Pulmonary artery endothelial cell (primary cell): Measurements from ENCODE around the gene PLEKHG7. TPM values are rescaled to one million over a fixed set of nuclear protein-coding genes. Genes with fewer than 3 reads are reported as not detected.
"Not testable (repeated sequence)": the region's sequence is repeated elsewhere in the genome, so short reads cannot be mapped to it uniquely, and the experiment has no call there.

ENCODE experiments used
- DNase-seq: peaks from one replicate; pipeline ENCODE4 v3.0.0-alpha.2; 2011; ENCODE audit warnings: low read depth, low spot score
- total RNA-seq: library from RNA; depleted of rRNA; stranded (reverse); fragments of >200 nt; gene quantifications from 2 replicates; pipeline ENCODE4 v1.2.3, GENCODE V29; 2014

PLEKHG7 gene, protein sequence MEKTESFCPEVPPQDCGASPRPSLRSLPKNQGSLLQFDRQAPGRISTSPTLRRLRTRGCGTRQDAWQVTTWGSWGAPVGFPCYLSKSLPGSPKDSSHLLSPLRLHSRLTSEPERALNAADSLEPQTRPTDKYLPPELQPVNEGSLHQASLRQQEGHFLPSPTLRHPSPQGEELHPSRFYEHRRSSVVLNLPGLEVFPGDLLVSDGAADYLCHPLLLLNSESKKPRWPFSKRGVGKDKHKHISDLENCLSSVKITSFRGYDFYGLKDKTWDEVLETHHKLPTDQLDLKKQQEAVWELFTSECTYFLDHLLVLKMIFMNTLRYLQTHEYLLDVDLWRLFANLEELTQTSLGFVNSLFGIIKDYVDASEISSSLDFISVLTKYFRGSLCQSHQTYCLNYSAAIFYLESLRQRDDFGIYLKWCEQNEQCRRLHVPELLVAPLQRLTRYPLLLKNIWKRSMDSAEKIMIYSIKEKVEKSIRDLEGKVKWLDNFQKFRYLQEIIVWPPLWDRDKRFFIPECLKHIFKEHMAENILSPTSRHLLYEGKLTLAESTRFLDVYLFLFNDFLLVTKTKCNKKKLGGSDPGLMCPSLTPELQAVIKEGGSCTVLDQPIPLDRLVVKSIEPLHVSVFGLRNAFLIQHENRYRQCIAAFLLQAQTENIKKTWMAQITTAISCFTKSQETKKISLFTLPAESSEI
- total RNA-seq, result 0.07 TPM in 1 of 2 replicates, not detected in the other

GRCh38 chr12:92702754-92703679, at the start of gene PLEKHG7:
Gene PLEKHG7 (plus strand): TSS chr12:92702989. CDS start chr12:92706632, 3,643 bp downstream.
- DNase-seq, result no peak

- not testable (repeated sequence) for DNase-seq
Observed at GRCh38 chr12:92654256-92654655, 48.5 kb upstream of the PLEKHG7 start.

DNA sequence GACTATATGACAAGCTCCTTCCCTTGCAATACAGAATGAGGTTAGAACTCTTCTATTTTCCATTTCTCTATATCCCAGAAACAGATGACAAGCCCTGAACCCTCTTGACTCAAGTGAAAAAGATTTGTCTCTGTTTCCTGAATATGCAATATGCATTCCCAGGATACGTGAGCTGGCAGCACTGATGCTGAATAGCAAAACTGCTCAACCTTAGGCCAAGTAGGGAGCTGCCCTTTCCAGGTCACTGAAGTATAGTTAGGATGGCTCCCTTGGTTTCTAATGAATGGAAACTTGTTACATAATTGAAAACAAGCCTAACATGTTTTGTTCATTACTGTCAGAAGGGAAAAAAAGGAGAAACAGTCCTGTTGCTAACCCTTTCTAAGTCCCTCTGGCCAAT, 47.9 kb upstream of the PLEKHG7 start:
- DNase-seq, result no peak

GRCh38 chr12:92656911-92657310, 45.9 kb upstream of the PLEKHG7 start:
- DNase-seq, result no peak

DNA sequence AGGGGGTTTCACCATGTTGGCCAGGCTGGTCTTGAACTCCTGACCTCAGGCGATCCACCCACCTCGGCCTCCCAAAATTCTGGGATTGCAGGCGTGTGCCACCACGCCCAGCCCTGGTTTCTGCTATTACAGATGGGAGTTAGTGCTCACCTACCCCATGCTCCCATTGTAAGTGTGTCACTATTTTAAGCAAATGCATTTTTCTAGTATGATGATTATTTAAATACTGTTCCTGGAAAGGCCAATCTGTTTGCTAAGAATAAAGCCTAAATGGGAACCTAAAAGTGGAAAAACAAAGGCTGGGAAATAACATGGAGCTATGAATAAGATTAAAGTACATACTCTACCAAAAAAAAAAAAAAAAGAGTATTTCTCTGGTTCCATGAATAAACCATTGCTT, 45.0 kb upstream of the PLEKHG7 start:
- no peak for DNase-seq

DNA sequence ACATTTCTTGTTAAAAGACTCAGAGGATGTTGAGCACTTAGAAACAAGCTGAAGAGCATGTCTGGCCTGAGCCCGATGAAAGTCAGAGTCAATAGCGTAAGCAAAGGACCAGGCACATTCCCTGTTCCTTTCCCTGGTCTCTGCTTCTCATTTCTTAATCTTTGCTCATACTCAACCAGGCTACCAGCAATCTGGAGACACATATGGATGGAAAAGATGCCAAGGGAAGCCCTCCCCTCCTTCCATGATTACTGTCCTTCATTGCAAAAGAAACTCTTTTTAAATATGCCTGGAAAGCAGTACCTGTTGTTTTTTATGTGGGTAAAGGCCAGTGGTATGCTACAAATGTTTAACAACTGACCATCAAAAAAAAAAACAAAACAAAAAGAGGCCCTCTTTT, 44.2 kb upstream of the PLEKHG7 start:
- no peak for DNase-seq

DNA sequence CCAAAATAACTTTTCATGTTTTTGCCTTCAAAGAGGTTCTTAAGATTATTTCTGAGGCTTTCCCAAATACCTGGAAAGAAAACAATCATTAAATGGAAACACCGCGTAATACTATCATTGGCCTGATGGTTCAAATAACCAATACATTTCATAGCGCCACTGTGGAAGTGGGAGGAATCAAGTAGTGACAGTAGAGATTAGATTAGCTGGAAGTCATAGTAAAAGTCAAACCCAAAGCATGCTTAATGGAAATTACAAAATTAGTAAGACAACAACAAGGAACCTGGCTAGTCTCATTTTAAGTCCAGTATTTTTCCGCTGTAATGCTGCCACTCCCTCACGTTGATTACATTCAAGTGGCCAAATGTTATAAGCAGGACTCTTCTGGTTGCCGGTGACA, 41.5 kb upstream of the PLEKHG7 start:
- DNase-seq, result no peak

- no peak for DNase-seq
Observed at GRCh38 chr12:92665496-92665895, 37.3 kb upstream of the PLEKHG7 start.

DNA sequence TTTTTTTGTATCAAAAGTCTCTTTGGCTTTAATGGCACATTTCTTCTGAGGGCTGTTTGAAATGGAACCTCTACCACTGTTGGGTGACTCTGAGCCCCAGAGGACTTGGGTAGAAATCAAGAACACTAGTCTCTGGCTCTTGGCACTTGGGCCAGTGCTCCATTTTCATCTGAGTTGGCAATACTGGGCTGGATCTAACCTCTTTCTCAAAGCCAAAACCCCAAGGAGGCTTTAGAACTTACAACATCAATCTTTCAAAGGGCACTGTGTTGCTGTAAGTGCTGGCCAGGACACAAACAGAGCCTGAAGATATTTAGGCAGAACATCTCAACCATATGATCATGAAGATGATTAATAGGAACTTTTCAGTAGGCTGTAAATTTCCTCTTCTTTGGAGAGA, 34.0 kb upstream of the PLEKHG7 start:
- DNase-seq, result no peak

DNA sequence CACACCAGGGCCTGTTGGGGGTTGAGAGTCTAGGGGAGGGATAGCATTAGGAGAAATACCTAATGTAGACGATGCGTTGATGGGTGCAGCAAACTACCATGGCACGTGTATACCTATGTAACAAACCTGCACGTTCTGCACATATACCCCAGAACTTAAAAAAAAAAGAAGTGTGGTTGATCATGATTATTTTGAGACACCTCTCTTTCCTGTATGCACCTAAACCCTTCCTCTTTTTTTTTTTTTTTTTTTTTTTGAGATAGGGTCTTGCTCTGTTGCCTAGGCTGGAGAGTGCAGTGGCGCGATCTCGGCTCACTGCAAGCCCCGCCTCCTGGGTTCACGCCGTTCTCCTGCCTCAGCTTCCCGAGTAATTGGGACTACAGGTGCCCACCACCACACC, 31.3 kb upstream of the PLEKHG7 start:
- DNase-seq, result not testable (repeated sequence)

- DNase-seq, result no peak
Observed at GRCh38 chr12:92673756-92674155, 29.0 kb upstream of the PLEKHG7 start.

- DNase-seq, result no peak
Observed at GRCh38 chr12:92674500-92674899, 28.3 kb upstream of the PLEKHG7 start.

DNA sequence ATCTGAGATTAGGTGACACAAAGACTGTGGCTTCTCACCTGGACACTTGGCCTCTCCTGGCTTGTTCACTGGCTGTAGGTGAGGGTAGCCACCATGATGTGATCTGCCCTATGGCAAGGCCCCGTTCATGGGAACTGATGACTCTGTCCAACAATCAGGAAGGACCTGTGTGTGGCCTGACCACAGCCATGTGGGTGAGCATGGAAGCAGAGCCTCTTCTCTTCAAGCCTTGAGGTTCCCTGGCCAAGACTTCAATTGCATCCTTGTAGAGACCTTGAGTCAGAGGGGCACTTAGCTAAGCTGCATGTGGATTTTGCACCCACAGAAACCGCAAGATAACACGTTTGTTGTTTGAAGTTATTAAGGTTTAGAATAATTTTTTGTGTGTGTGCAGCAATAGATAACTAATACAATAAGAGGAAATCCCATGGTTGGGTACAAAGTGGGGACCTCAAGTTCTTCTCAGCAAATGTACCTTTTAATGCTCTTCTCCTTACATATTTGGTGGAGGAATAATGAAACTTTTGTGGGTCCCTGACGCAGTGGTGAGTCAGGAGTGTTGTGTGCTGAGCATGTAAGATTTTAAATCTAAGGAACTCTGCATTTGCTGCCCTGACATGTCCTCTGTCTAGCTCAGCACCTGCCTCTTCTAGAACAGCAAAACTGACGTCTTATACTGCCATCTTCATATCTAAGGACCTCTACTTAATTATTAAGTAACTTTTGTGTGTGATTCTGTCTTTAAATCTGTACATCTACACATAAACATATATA, 27.5 kb upstream of the PLEKHG7 start:
- DNase-seq, result no peak

DNA sequence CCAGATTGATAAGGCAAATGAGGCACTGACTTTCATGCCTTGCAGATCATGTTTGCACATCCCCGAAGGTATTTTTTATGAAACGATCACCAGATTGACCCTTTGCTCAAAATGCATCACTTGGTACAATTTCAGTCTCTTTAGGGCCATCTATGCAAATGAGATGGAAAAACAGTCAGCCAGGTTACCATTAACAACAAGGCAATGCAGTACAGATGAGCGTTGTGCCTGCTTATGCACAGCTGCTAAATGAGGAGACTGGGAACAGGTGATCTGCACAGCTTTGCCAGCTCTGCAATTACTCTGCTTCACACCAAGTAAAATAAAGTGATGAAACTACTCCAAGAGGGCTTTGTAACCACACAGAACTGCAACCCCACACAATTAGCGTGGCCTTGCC, 26.1 kb upstream of the PLEKHG7 start:
- DNase-seq, result no peak

DNA sequence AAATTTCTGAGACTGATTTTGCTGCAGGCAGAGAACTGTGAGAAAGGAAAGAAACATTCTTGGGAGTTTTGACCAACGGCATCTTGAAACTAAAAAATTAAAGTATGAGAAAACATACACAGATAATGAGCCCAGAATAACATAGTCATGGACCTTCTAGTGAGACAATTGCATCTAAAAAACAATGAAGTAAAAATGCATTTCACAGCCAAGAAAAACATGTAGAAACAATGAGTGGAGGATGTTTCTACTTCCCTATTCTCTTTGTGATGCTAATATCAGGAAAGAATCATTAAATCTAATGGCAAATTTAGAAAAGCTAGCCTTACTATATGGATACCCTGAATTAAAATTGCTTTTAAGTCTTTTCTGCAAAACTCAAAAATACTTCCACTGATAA, 12.2 kb upstream of the PLEKHG7 start:
- peak; percentile 5 for DNase-seq

GRCh38 chr12:92695056-92695455, 7.7 kb upstream of the PLEKHG7 start:
- no peak for DNase-seq

DNA sequence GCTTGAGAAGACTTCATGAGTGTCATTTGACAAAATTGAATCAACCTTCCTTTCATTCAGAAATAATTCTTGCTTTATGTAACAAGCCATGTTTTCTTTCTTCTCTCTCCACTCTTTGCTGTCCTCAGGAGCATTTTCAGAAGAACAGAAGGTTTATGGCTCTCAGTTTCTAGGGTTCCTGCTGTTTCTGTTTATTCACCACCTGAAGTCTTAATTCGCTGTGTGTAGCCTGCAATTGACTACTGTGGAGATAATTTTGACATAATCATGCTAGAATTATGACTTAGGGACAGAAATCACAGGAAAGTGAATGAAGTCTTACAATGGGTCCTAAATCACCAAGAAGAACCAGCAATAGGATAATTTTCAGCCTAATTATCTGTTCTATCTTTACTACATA, 7.2 kb upstream of the PLEKHG7 start:
- DNase-seq, result no peak

DNA sequence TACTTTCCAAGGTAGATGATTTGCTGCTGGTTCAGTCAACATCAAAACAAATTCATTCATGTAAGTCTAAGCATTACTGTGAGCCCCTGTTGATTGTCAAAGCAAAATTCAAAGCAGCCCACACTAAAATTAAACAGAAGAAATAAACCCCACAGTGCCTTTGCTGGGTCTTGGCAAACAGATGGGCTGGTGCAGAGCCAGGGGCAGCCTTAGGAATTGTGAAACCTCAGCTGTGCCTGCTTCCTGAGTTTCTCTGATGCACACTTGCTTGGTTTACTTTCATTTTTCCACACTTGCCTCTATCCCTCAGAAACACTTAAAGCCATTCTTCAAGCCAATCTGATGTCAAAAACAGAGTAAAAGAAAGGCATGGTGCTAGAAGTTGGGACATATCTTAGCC, 6.6 kb upstream of the PLEKHG7 start:
- DNase-seq, result peak; percentile 3

GRCh38 chr12:92698474-92698873, 4.3 kb upstream of the PLEKHG7 start:
- no peak for DNase-seq

GRCh38 chr12:92701441-92701840, 1.3 kb upstream of the PLEKHG7 start:
- no peak for DNase-seq

DNA sequence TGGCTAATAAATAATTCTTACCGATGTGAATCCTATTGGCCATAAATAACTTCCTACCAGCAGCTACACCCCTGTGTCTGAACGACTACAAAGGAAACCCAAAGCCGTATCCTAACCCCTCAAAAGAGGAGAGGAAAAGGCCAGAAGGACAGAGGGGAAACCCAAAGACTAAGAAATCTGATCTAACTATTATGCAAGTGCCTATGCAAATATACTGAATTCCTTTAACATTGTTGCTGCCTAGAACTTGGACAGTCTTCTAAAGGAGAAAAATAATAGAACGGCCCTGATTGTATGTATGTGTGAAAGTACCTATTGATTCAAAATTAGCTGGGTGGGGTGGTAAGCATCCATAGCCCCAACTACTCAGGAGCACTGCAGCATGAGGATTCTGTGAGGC, 997 bp downstream of the PLEKHG7 start:
- no peak for DNase-seq
